ENCODE measurements around the gene TMEM53.

DNA sequence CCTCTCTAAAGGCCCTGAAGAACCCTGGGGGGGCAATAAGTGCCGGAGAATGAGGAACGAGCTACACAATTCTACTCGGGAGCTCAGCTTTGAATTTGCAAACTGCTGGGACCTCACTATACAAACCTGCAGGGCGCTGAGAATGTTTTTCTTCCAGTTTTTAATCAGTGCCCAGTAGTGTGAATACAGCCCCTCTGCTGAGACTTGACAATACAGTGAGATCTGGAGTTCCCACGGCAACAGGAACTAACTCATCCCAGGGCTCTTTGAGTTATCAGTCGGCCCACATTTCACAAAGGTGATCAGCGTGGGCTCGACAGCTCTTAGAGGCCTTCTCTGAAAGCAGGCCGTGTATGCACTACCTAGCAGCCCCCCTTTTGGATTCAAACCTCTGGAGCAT, 41.7 kb downstream of the TMEM53 start:
- no peak for TF ChIP-seq EZH2phosphoT487 (IDR thresholded peaks at IDR 0.05; ENCODE audit: borderline replicate concordance, low read length)
- TF ChIP-seq, protein P1, sequence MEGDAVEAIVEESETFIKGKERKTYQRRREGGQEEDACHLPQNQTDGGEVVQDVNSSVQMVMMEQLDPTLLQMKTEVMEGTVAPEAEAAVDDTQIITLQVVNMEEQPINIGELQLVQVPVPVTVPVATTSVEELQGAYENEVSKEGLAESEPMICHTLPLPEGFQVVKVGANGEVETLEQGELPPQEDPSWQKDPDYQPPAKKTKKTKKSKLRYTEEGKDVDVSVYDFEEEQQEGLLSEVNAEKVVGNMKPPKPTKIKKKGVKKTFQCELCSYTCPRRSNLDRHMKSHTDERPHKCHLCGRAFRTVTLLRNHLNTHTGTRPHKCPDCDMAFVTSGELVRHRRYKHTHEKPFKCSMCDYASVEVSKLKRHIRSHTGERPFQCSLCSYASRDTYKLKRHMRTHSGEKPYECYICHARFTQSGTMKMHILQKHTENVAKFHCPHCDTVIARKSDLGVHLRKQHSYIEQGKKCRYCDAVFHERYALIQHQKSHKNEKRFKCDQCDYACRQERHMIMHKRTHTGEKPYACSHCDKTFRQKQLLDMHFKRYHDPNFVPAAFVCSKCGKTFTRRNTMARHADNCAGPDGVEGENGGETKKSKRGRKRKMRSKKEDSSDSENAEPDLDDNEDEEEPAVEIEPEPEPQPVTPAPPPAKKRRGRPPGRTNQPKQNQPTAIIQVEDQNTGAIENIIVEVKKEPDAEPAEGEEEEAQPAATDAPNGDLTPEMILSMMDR (conservative IDR thresholded peaks at IDR 0.05; ENCODE audit: low read depth, low read length) = no peak
